Tibial artery (tissue), 4 donors: Measurements from ENCODE around the gene GOLT1A.

Experiments used
- DNase-seq, 2 donors: peaks; one replicate each; pipeline ENCODE4 v3.0.0-alpha.2; 2019
- H3K27ac ChIP-seq, 2 donors: fragments of 200-600 bp; sonication (generic) in 1 of 2; 1 replicate in 1 of 2; 2 replicates in 1 of 2; pipeline ENCODE4 v1.5.1; 2018 to 2019; ENCODE audit warnings: mild to moderate bottlenecking in 1 of 2
- H3K27me3 ChIP-seq, 2 donors: fragments of 200-600 bp; sonication (generic) in 1 of 2; one replicate each; pipeline versions ENCODE4 v1.5.1 to v1.6.0; 2016 to 2019
- H3K36me3 ChIP-seq, 3 donors: fragments of 200-600 bp; sonication (generic) in 2 of 3; one replicate each; pipeline ENCODE4 v1.5.1; 2016 to 2019; ENCODE audit warnings: mild to moderate bottlenecking in 2 of 3
- H3K4me1 ChIP-seq, 4 donors: fragments of 200-600 bp; sonication (generic) in 2 of 4; 1 replicate in 3 of 4; 2 replicates in 1 of 4; pipeline ENCODE4 v1.5.1; 2016 to 2019
- H3K4me3 ChIP-seq, 2 donors: fragments of 200-600 bp; sonication (generic) in 1 of 2; 1 replicate in 1 of 2; 2 replicates in 1 of 2; pipeline ENCODE4 v1.5.1; 2018 to 2019; ENCODE audit warnings: mild to moderate bottlenecking in 2 of 2
- H3K9me3 ChIP-seq, 3 donors: fragments of 200-600 bp; sonication (generic) in 1 of 3; one replicate each; pipeline ENCODE4 v1.5.1; 2016 to 2019
- intact Hi-C: fragments of 100-400 bp; cut with DNase I; formaldehyde crosslinking; loops from one replicate; pipeline ENCODE4 v1.15.0; 2023; ENCODE audit warnings: low total_unique reads
- TF ChIP-seq, protein P1 (sequence below), 2 experiments: fragments of 200-600 bp in 1 of 2; fragments of 450-650 bp in 1 of 2; IDR thresholded peaks; one replicate each; pipeline ENCODE4 v1.5.1; 2017 to 2019; ENCODE audit warnings: antibody characterized with exemption in 2 of 2, mild to moderate bottlenecking in 1 of 2, moderate library complexity in 1 of 2

The GOLT1A gene

DNA sequence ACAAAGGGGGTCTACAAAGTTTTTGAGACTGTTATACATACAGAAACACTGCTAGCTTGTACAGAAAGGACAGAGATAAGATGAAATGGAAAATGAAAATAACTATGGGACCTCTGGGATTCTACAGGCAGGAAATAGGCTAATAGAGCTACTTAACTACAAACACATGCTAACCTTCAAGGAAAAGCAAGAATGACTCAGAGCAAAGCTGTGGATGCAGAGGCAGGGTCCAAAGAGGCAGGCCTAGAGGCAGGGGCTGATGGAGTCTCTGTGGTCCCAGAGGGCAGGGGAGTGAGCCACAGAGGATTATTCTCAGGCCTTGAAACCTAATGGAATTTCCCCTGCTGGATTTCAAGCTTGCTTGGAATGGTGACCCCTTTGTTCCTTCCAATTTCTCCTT is 18.7 kb upstream of the GOLT1A start:
- no peak for DNase-seq
- TF ChIP-seq, protein P1, sequence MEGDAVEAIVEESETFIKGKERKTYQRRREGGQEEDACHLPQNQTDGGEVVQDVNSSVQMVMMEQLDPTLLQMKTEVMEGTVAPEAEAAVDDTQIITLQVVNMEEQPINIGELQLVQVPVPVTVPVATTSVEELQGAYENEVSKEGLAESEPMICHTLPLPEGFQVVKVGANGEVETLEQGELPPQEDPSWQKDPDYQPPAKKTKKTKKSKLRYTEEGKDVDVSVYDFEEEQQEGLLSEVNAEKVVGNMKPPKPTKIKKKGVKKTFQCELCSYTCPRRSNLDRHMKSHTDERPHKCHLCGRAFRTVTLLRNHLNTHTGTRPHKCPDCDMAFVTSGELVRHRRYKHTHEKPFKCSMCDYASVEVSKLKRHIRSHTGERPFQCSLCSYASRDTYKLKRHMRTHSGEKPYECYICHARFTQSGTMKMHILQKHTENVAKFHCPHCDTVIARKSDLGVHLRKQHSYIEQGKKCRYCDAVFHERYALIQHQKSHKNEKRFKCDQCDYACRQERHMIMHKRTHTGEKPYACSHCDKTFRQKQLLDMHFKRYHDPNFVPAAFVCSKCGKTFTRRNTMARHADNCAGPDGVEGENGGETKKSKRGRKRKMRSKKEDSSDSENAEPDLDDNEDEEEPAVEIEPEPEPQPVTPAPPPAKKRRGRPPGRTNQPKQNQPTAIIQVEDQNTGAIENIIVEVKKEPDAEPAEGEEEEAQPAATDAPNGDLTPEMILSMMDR (IDR thresholded peaks at IDR 0.05), result no peak
- Histone ChIP-seq H3K4me3 (no peak overlapping the region), H3K27ac (no peak overlapping the region), H3K27me3 (no peaks in the 10 kb centered on the region), H3K9me3 (no peaks in the 10 kb centered on the region), H3K4me1 (no peaks in the 10 kb centered on the region), H3K36me3 (peaks cover 0 to 58% (median 9%) of the 10 kb centered on the region in 3 donors)
- intact Hi-C loops, result no loop called here

DNA sequence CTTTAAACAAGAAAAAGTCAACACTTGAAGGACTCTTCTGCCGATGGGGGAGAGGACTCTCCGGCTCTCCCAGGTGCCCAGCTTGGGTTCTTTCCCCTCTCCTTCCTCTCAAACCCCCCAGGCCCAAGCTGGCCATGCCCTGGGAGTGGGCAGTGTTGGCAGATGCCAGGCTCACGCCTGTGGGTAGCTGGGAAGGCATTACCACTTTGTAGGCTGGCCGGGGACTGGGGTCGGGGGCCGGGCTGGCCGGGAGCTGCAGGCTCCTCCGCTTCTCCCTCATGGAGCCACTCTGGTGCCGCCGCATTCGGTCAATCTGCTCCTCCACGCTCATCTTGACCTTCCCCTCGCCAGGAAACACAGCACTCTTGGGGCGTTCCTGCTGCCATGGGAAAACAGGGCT is 16.4 kb upstream of the GOLT1A start:
- H3K27ac ChIP-seq, result no peak overlapping the region
- no peak for DNase-seq
- TF ChIP-seq, protein P1 (IDR thresholded peaks at IDR 0.05), result no peak
- no peaks in the 10 kb centered on the region for H3K9me3 ChIP-seq
- H3K4me3 ChIP-seq, result no peak overlapping the region
- intact Hi-C loops, result no loop called here
- peaks cover 0 to 3% (median 0%) of the 10 kb centered on the region in 4 donors for H3K4me1 ChIP-seq
- peaks cover 0 to 35% (median 9%) of the 10 kb centered on the region in 3 donors for H3K36me3 ChIP-seq
- H3K27me3 ChIP-seq, result no peaks in the 10 kb centered on the region

DNA sequence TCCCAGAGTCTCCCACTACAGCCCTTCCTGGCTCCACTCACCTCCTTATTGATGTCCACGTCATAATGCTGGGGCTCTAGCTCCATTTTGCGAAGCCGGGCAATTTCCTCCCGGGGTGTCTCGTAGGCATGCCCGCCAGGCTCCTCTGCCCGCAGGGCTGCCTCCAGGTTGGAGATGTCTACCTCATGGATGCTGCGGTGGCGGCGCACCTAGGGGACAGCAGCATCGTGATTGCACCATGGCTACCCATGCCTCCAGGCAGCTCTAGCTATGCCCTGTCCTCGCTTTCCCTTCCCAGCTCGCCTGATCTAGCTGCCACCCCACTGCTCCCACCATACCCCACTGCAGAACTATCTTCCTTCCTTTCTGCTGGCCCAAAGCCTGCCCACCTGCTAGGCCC is 15.1 kb upstream of the GOLT1A start:
- no peaks in the 10 kb centered on the region for H3K27me3 ChIP-seq
- H3K4me1 ChIP-seq, result peaks cover 0 to 3% (median 0%) of the 10 kb centered on the region in 4 donors
- H3K9me3 ChIP-seq, result no peaks in the 10 kb centered on the region
- TF ChIP-seq, protein P1 (IDR thresholded peaks at IDR 0.05), result no peak
- no peak for DNase-seq
- intact Hi-C loops, result no loop called here
- peaks cover 0 to 34% (median 9%) of the 10 kb centered on the region in 3 donors for H3K36me3 ChIP-seq
- H3K4me3 ChIP-seq, result no peak overlapping the region
- no peak overlapping the region for H3K27ac ChIP-seq

DNA sequence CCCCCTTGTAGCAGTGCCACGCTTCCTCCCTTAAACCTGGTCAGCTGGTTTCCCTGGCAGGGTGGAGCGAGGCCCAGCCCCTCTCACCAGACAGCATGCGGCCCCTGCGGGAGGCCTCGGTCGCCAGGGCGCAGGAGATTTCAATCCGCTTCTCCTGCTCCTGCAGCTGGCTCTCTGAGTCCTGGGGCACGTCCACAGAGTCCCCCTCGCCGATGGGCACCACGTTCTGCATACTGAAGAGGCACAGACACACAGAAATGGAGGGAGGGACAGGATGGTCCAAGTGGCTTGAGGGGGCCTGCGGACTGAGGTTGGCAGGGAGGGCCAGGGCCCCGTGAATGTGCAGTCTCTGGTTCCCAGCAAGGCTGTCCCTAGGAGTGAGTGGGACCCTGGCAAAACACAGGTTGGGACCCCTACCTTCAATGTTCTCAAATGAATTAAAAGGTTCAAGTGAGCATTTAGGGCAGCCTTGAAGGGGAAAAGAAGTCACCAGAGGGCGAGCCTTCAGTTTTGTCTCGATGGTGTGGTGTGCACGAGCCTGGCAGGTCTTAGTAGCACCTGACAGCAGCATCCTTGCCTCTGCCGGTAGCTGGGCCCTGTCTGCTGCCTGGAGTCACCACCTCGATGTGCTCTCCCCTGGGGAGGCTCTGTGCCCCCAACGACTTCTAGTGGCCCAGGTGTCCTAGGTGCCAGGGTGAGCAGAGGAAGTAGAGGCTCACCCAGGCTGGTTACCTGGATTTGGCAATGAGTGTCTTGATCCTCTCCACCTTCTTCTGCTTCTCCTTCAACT is 14.4 kb upstream of the GOLT1A start:
- Histone ChIP-seq H3K9me3 (no peaks in the 10 kb centered on the region), H3K27me3 (no peaks in the 10 kb centered on the region), H3K4me1 (peaks cover 0 to 3% (median 0%) of the 10 kb centered on the region in 4 donors), H3K4me3 (no peak overlapping the region), H3K36me3 (peaks cover 0 to 34% (median 9%) of the 10 kb centered on the region in 3 donors), H3K27ac (no peak overlapping the region)
- no peak for DNase-seq
- TF ChIP-seq, protein P1 (IDR thresholded peaks at IDR 0.05), result no peak
- intact Hi-C loops, result no loop called here

DNA sequence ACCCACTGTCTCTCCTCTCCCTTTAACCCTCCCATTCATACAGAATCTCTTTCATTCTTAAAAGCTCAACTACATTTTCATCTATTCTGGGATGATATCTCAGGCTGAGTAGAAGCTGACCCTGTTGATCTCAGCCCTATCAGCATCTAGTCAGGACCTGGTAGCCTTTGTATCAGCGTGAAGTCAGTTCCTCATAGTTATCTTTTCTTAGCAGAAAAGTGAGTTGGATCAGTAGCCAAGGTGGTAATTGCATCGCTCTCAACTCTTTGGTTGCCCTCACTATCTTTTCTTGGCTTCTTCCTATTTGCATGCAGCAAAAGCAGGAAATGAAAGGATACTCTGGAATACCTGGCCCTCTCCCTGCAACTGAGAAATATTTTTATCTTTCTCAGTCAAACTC is 13.6 kb upstream of the GOLT1A start:
- intact Hi-C loops, result no loop called here
- peaks cover 0 to 32% (median 9%) of the 10 kb centered on the region in 3 donors for H3K36me3 ChIP-seq
- H3K4me3 ChIP-seq, result no peak overlapping the region
- peaks cover 0 to 3% (median 0%) of the 10 kb centered on the region in 4 donors for H3K4me1 ChIP-seq
- no peak for DNase-seq
- TF ChIP-seq, protein P1 (IDR thresholded peaks at IDR 0.05), result no peak
- no peak overlapping the region for H3K27ac ChIP-seq
- no peaks in the 10 kb centered on the region for H3K9me3 ChIP-seq
- H3K27me3 ChIP-seq, result no peaks in the 10 kb centered on the region
